HS-27A (cell line): Measurements from ENCODE around the gene SEZ6L.

ENCODE experiments used
- DNase-seq: peaks from one replicate; pipeline ENCODE4 v3.0.0-alpha.2; 2012; ENCODE audit warnings: low read depth, missing footprints

Gene SEZ6L

GRCh38 chr22:26169315-26170111 lies at the start of gene SEZ6L:
Gene SEZ6L, plus strand, starts transcription at chr22:26169462. Its CDS starts 208 bp downstream, at chr22:26169670.
- DNase-seq: no peak

DNA sequence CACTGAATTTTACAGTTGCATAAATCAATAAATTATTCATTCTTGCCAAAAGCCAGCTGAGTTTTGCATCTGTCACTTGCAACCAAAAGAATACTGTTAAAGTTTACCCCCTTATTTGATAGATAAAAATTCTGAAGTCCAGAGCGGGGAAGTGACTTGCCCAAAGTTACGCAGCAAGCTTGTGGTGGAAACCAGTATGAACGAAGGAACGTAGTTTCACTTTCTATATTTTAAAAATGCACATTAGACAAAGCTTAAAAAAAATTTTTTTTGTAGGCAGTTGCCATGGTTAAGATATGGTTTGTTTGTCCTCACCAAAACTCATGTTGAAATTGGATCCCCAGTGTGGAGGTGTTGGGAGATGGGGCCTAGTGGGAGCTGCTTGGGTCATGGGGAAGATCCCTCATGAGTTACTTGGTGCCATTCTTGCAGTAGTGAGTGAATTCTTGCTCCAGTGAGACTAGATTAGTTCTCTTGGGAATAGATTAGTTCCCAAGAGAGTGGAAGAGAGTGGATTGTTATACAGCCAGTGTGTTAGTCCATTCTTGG lies 46.3 kb upstream of the SEZ6L start:
- DNase-seq: no peak

DNA sequence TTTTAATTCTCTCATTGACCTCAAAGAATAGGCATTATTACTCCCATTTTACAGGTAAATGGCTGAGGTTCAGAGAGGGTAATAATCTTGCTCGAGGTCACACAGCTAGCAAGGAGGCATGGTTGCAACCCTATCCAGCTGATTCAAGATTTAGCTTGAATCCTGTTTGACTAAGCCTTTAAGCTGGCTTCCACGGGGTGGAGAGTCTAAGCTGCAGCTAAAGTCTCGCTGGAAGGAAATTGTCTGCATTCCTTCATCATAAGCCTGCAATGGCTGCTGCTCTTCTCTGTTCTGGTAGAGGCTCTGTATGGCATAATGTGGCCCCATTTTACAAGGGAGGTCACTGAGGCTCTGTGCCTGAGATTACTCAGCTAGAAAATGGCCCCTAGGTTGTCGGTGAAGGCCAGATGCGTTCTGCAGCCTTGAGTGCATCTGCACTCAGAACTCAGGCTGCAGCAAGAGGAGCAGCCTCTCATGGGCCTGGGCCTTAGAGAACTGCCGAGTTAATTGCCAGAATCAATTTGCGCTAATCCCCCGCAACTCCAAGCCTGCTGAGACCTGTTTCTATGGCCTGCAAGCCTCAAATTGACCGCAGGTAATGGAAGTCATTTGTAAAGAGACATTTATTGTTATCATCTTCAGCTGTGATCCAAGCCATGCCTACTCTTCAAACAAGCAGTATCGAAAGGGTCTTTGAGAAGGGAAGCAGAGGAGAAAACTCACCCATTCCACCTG lies 44.1 kb upstream of the SEZ6L start:
- no peak for DNase-seq

GRCh38 chr22:26127126-26127525 lies 42.1 kb upstream of the SEZ6L start:
- no peak for DNase-seq

DNA sequence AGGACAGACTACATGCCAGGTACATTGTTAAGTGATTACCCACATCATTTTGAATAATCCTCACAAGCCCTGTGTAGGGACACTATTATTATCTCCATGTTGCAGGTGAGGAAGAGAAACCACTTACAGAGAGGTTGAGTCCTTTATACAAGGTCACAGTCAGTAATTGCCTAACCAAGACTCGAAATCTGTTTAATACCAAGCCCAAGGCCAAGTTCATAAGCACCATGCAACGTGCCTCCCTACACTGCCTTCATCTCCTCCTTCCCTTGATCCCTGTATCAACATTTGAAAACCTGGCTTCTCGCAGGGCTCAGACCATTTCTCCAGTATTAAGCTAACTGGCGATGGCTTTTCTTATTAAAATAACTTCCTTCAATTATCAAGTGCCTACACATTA lies 41.7 kb upstream of the SEZ6L start:
- DNase-seq: no peak

- DNase-seq: no peak
Measured at GRCh38 chr22:26131589-26132154, 37.6 kb upstream of the SEZ6L start.

GRCh38 chr22:26134654-26135330 lies 34.5 kb upstream of the SEZ6L start:
- no peak for DNase-seq

DNA sequence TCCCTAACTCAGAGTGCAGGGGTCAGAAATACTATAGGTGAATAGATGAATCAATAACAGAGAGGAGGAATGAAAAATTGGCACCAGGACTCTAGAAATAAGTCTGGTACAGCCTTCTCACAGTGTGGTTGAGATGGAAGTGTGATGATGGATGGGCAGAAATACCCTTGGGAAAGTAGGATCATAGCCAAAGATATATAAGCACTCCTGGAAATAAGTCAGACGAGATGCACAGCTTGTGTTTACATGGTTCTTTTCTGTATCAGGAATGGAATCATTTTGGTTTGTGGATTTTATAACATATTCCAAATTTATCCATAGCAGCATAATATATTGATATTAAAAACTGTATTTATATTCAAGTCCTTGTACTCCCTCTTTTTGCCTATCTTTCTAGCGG lies 33.5 kb upstream of the SEZ6L start:
- no peak for DNase-seq

- no peak for DNase-seq
Measured at GRCh38 chr22:26139310-26139709, 30.0 kb upstream of the SEZ6L start.

GRCh38 chr22:26141831-26142230 lies 27.4 kb upstream of the SEZ6L start:
- no peak for DNase-seq

GRCh38 chr22:26143806-26144325 lies 25.4 kb upstream of the SEZ6L start:
- DNase-seq: no peak

- no peak for DNase-seq
Measured at GRCh38 chr22:26159886-26160285, 9.4 kb upstream of the SEZ6L start.

DNA sequence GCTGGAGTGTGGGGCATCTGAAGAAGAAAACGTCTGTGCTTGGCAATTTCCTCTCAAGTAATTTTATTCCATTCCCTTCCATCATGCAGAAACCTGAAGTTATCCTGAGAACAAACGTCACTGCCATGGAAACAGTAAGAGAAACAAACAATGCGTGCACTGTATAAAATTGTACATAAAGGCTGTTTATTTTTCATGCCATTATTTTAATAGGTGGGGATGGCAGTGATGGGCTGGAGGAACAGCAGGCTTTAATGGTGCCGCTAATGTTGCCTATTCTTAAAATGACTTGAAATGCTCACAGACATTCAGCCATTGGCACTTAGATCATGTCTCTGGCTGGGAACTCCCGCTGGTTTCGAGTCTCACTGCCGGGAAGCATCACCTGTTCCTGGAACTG lies 7.5 kb upstream of the SEZ6L start:
- no peak for DNase-seq

- no peak for DNase-seq
Measured at GRCh38 chr22:26162926-26163325, 6.3 kb upstream of the SEZ6L start.

GRCh38 chr22:26164174-26164573 lies 5.1 kb upstream of the SEZ6L start:
- DNase-seq: no peak

DNA sequence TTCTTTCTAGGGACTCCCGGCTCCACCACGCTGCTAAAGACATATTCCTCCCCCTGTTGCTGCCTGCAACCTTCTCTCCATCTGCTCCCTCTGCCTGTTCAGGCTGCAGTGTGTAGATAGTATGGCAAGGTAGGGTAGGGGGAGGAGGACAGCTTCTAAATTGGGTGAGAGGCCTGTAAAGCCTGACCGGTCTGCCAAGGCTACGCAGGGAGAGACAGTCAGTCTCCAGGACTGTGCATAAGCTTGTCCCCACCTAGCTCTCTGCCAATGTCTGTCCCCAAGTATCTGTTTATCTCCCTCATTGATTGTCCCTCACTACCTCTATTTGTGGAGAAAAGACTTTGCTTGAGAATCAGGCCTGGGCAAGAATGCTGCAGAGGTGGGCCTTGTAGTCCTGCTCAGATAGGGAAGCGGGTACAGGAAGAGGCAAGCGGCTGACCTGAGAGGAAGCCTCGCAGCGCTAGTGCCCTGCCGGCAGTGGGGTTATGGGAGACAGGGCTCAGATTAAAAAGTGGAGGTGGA lies 871 bp upstream of the SEZ6L start:
- DNase-seq: no peak

DNA sequence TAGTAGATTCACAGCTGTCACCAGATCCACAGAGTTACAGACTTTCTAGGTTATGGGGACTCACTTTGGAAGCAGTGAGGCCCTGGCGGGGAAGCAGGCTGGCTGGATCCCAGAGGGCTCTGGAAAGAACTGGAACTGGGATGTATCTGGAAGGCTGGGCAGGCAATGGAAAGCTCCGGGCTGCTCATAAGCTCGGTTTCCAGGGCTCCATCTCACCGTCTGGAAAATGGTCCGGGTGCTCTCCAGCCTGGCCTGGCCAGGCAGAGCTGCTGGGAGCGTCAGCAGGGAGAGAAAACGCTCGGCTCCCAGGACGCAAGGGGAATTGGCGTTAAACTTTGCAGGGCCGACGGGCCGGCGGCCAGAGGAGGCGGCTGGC lies 335 bp upstream of the SEZ6L start:
- no peak for DNase-seq

- DNase-seq: no peak
Measured at GRCh38 chr22:26170112-26170492, 840 bp downstream of the SEZ6L start.

DNA sequence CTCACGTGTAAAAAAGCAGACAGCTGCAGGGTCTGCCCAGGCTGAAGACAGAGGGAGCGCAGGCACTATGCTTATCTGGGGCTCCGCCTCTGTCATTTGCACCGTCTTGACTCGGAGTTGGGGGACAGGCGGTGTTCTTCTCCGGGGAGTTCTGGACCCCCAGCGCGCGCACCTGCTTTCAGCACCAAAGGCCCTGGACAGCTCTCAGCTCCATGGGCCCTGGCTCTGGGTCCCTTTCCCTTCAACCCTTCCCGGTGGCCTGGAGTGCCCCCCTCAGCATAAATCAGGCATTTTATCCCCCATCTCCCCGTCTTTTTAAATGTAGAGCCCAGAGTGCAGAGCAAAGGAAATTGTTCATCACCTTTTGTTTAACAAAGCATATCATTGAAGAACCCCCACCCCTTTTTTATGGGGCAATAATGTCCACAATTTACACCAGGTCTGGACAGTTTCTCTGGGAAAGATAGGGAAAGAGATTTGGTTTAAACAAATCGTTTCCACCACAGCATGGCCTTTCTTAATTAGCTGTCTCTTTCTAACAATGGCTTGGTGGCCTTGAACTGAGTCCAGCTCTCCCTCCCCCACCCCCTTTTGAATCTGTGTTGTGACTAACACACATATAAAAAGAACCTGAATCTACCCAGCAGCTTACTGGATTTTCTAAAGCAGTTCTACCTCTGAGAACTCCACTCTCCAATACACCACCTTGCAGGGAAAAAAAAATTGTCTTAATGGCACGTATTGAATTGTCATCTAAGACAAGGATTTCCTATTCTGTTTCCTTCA lies 1.7 kb downstream of the SEZ6L start:
- DNase-seq: no peak

- DNase-seq: no peak
Measured at GRCh38 chr22:26172389-26172990, 3.2 kb downstream of the SEZ6L start.

GRCh38 chr22:26174280-26174679 lies 5.0 kb downstream of the SEZ6L start:
- no peak for DNase-seq
